ENCODE results near the gene PBXIP1.

- no peak for TF ChIP-seq BHLHE40 (IDR thresholded peaks at IDR 0.05; ENCODE audit: low read length)
- TF ChIP-seq TCF12 (IDR thresholded peaks at IDR 0.05): no peak
- TF ChIP-seq TCF12 (CRISPR knock-in tag; IDR thresholded peaks at IDR 0.05): no peak
- no peak for TF ChIP-seq SALL1 (CRISPR knock-in tag; IDR thresholded peaks at IDR 0.05)
- no peak for TF ChIP-seq CTCF (CRISPR knock-in tag; IDR thresholded peaks at IDR 0.05)
- TF ChIP-seq MAZ (IDR thresholded peaks at IDR 0.05; ENCODE audit: borderline replicate concordance, low read depth, low read length): no peak
- TF ChIP-seq MAZ (CRISPR knock-in tag; IDR thresholded peaks at IDR 0.05; ENCODE audit: low read depth): no peak
- no peak for TF ChIP-seq ZNF12 (CRISPR knock-in tag; IDR thresholded peaks at IDR 0.05)
- no peak for TF ChIP-seq ZBTB40 (IDR thresholded peaks at IDR 0.05)
- TF ChIP-seq ZBTB40 (CRISPR knock-in tag; IDR thresholded peaks at IDR 0.05): no peak
- TF ChIP-seq GABPA (IDR thresholded peaks at IDR 0.05; ENCODE audit: low read depth, low read length): no peak
- TF ChIP-seq GABPA (CRISPR knock-in tag; IDR thresholded peaks at IDR 0.05; ENCODE audit: low read depth): no peak
- no peak for TF ChIP-seq ATF7-NPFF (CRISPR knock-in tag; IDR thresholded peaks at IDR 0.05; ENCODE audit: low read depth)
- TF ChIP-seq ZNF761 (CRISPR knock-in tag; conservative IDR thresholded peaks at IDR 0.05): no peak
- TF ChIP-seq NR2C2 (CRISPR knock-in tag; IDR thresholded peaks at IDR 0.05; ENCODE audit: borderline replicate concordance): no peak
- TF ChIP-seq TEF (CRISPR knock-in tag; IDR thresholded peaks at IDR 0.05): no peak
- no peak for TF ChIP-seq ATF6 (CRISPR knock-in tag; conservative IDR thresholded peaks at IDR 0.05)
- TF ChIP-seq MTERF4 (CRISPR knock-in tag; IDR thresholded peaks at IDR 0.05): no peak
Measured at GRCh38 chr1:154958036-154958435, 2.1 kb upstream of the PBXIP1 start.
